GM12878 (cell line): ENCODE measurements around the gene SUN5. TPM values are rescaled to one million over a fixed set of nuclear protein-coding genes. Genes with fewer than 3 reads are reported as not detected.

Experiments
- ATAC-seq: fragments of 200-7000 bp; cut with Tn5 transposase; 3 replicates; pipeline ENCODE4 v1.9.1; 2020; ENCODE audit warnings: mild to moderate bottlenecking, moderate library complexity
- BruUV-seq: library from RNA; stranded (reverse); fragments of 400-500 nt; replicated peaks from 2 replicates; lab custom pipeline; 2021; lab: Mats Ljungman, UMichigan
- CTCF ChIA-PET: fragments of 300-600 bp; sonication (Branson Sonifier 250); formaldehyde crosslinking; extraction: SDS; loops from one replicate; lab custom pipeline; 2021; ENCODE audit warnings: inconsistent platforms; lab: Yijun Ruan, JAX
- POLR2A ChIA-PET: fragments of 350-600 bp; formaldehyde crosslinking; extraction: SDS; loops from one replicate; lab custom pipeline; 2021; ENCODE audit warnings: inconsistent platforms; lab: Charles Lee
- RAD21 ChIA-PET: fragments of 300-600 bp; sonication (Branson Sonifier 250); formaldehyde crosslinking; loops from one replicate; lab custom pipeline; 2023; ENCODE audit warnings: antibody characterized with exemption; ENCODE audit not compliant: unreplicated experiment; lab: Charles Lee
- SMC1A ChIA-PET: fragments of 300-600 bp; sonication (Branson Sonifier 250); formaldehyde crosslinking; loops from one replicate; lab custom pipeline; 2023; ENCODE audit not compliant: unreplicated experiment, uncharacterized antibody; lab: Charles Lee
- DNase-seq: peaks from one replicate; pipeline ENCODE4 v3.0.0-alpha.2; 2011; ENCODE audit warnings: low read depth, low spot score
- FAIRE-seq: peaks from 3 replicates; lab custom pipeline; 2011; peaks lifted over from hg19 to GRCh38; lab: Jason Lieb, UNC
- H2AFZ ChIP-seq: 2 replicates; pipeline ENCODE4 v1.6.0; 2011; ENCODE audit warnings: low read depth, low read length, control low read depth; ENCODE audit not compliant: control insufficient read depth
- H3K27ac ChIP-seq: 2 replicates; pipeline ENCODE4 v1.5.1; 2011; ENCODE audit warnings: control low read depth; ENCODE audit not compliant: control insufficient read depth, insufficient read depth
- H3K27me3 ChIP-seq, 2 experiments: replicated peaks in 1 of 2; 2 replicates each; pipeline versions ENCODE4 v1.6.0 to v1.6.1; 2011; ENCODE audit warnings: low read length in 1 of 2; ENCODE audit not compliant: control insufficient read depth in 2 of 2, insufficient read depth in 2 of 2
- H3K36me3 ChIP-seq, 2 experiments: 2 replicates each; pipeline ENCODE4 v1.5.1; 2011; ENCODE audit warnings: low read length in 1 of 2; ENCODE audit not compliant: control insufficient read depth in 2 of 2, insufficient read depth in 2 of 2
- H3K4me1 ChIP-seq: 2 replicates; pipeline ENCODE4 v1.6.1; 2011; ENCODE audit warnings: mild to moderate bottlenecking, low read length, moderate library complexity, mixed read lengths; ENCODE audit not compliant: control insufficient read depth, insufficient read depth
- H3K4me2 ChIP-seq: 2 replicates; pipeline ENCODE4 v1.6.0; 2011; ENCODE audit warnings: control low read depth; ENCODE audit not compliant: control insufficient read depth, insufficient read depth
- H3K4me3 ChIP-seq: fragments of 200-600 bp; sonication (generic); 2 replicates; pipeline ENCODE4 v1.5.1; 2016
- H3K79me2 ChIP-seq: 2 replicates; pipeline ENCODE4 v1.6.0; 2011; ENCODE audit warnings: low read length; ENCODE audit not compliant: control insufficient read depth, insufficient read depth
- H3K9ac ChIP-seq: 2 replicates; pipeline ENCODE4 v1.8.0; 2011; ENCODE audit warnings: low read length, control low read depth, mixed read lengths; ENCODE audit not compliant: control insufficient read depth, insufficient read depth
- H3K9me3 ChIP-seq: replicated peaks from 3 replicates; pipeline ENCODE4 v1.5.1; 2011; ENCODE audit warnings: mild to moderate bottlenecking, low read length; ENCODE audit not compliant: control insufficient read depth, insufficient read depth
- H4K20me1 ChIP-seq: 2 replicates; pipeline ENCODE4 v1.6.0; 2011; ENCODE audit not compliant: control insufficient read depth, insufficient read depth
- BCLAF1 ChIP-seq: fragments of 450-650 bp; IDR thresholded peaks from 2 replicates; pipeline ENCODE4 v1.6.1; 2017; ENCODE audit warnings: antibody characterized with exemption, mild to moderate bottlenecking, moderate library complexity
- BHLHE40 ChIP-seq, 2 experiments: fragments of 450-650 bp in 1 of 2; IDR thresholded peaks; 2 replicates each; pipeline ENCODE4 v1.6.1; 2011 to 2017; ENCODE audit warnings: low read depth in 2 of 2, borderline replicate concordance in 1 of 2, improper control_type of control experiment in 1 of 2, low read length in 1 of 2, mild to moderate bottlenecking in 1 of 2
- CHD1 ChIP-seq: IDR thresholded peaks from 2 replicates; pipeline ENCODE4 v1.6.1; 2012; ENCODE audit warnings: low read depth, low read length, improper control_type of control experiment
- ESRRA ChIP-seq: IDR thresholded peaks from 2 replicates; pipeline ENCODE4 v1.6.1; 2012; ENCODE audit warnings: mild to moderate bottlenecking, low read length, improper control_type of control experiment
- EZH2 ChIP-seq: IDR thresholded peaks from 2 replicates; pipeline ENCODE4 v1.6.1; 2012; ENCODE audit warnings: low read depth, mild to moderate bottlenecking, control low read depth, inconsistent platforms, low read length, borderline replicate concordance; ENCODE audit not compliant: control insufficient read depth
- GABPA ChIP-seq: IDR thresholded peaks from 2 replicates; pipeline ENCODE4 v1.6.1; 2014; ENCODE audit warnings: antibody characterized with exemption, low read depth, mild to moderate bottlenecking, inconsistent platforms
- MYB ChIP-seq: fragments of 150-350 bp; IDR thresholded peaks from 2 replicates; pipeline ENCODE4 v1.6.1; 2014; ENCODE audit warnings: mild to moderate bottlenecking, low read depth, low read length, borderline replicate concordance
- RBBP5 ChIP-seq: fragments of 200-600 bp; sonication (generic); conservative IDR thresholded peaks from 2 replicates; pipeline ENCODE4 v1.6.1; 2016
- RFX5 ChIP-seq: IDR thresholded peaks from 2 replicates; pipeline ENCODE4 v1.6.1; 2011; ENCODE audit warnings: low read depth, low read length, improper control_type of control experiment
- SIX5 ChIP-seq: IDR thresholded peaks from 2 replicates; pipeline ENCODE4 v1.6.1; 2011; ENCODE audit warnings: mild to moderate bottlenecking, low read depth, low read length, moderate library complexity; ENCODE audit not compliant: severe bottlenecking
- SREBF2 ChIP-seq: IDR thresholded peaks from 2 replicates; pipeline ENCODE4 v1.6.1; 2012; ENCODE audit warnings: mild to moderate bottlenecking, low read length
- TAF1 ChIP-seq: IDR thresholded peaks from 2 replicates; pipeline ENCODE4 v1.6.1; 2011; ENCODE audit warnings: mild to moderate bottlenecking, low read depth, low read length, borderline replicate concordance
- USF1 ChIP-seq: IDR thresholded peaks from 2 replicates; pipeline ENCODE4 v1.6.1; 2011; ENCODE audit warnings: borderline replicate concordance, low read depth, mild to moderate bottlenecking, moderate library complexity, mixed read lengths, low read length; ENCODE audit not compliant: insufficient read depth; ENCODE audit errors: extremely low read length
- ZNF207 ChIP-seq: fragments of 450-650 bp; IDR thresholded peaks from 2 replicates; pipeline ENCODE4 v1.6.1; 2014; ENCODE audit warnings: antibody characterized with exemption, mild to moderate bottlenecking, borderline replicate concordance
- ZZZ3 ChIP-seq: IDR thresholded peaks from 2 replicates; pipeline ENCODE4 v1.6.1; 2011; ENCODE audit warnings: low read depth; ENCODE audit not compliant: control insufficient read depth, insufficient read length
- WGBS: methylation state at CpG from one replicate; pipeline ENCODE4 v1.1.6; 2016; ENCODE audit warnings: low lambda C conversion rate; ENCODE audit not compliant: insufficient replicate concordance, insufficient coverage; ENCODE audit errors: missing lambda C conversion rate; 5-methylcytosine and 5-hydroxymethylcytosine counted together
- in situ Hi-C: fragments of 300-500 bp; cut with MboI; formaldehyde crosslinking; loops from 9 replicates; pipeline ENCODE4 v1.14.3; 2018; ENCODE audit warnings: mixed read lengths
- intact Hi-C: fragments of 100-400 bp; cut with micrococcal nuclease; formaldehyde crosslinking; loops from one replicate; pipeline ENCODE4 v1.14.2; 2022; ENCODE audit not compliant: unreplicated experiment
- polyA plus RNA-seq, 11 experiments: library from polyadenylated mRNA; depleted of rRNA in 4 of 11; unstranded in 6 of 11; stranded (reverse) in 5 of 11; fragments of >200 nt; fragmentation: Nextera tagmentation in 4 of 11; fragmentation: Illumina TruSeq in 1 of 11; extraction: Ambion mirVana in 4 of 11; extraction: Trizol in 1 of 11; gene quantifications; 1 replicate in 1 of 11; 2 replicates in 10 of 11; pipeline versions ENCODE4 v1.2.1 to v1.2.3, GENCODE V29; 2011 to 2016; ENCODE audit warnings: inconsistent platforms in 2 of 11, missing spikeins in 2 of 11, low read depth in 1 of 11
- total RNA-seq, 4 experiments: library from RNA; depleted of rRNA in 3 of 4; stranded (reverse); fragments of >200 nt in 3 of 4; fragmentation: Illumina TruSeq in 1 of 4; extraction: Trizol in 1 of 4; gene quantifications; 2 replicates each; pipeline versions ENCODE4 v1.2.1 to v1.2.3, GENCODE V29; 2013 to 2021

Gene SUN5
- total and polyA plus RNA-seq, 10 of the 15 experiments (the other 5 are each of a cell fraction or from before 2014, with no cell fraction given), result not detected

- no peak for ATAC-seq
- no peak overlapping the region for H3K4me2 ChIP-seq
- no peaks in the 10 kb centered on the region for H3K9me3 ChIP-seq
- H3K79me2 ChIP-seq, result no peaks in the 10 kb centered on the region
- ChIA-PET RAD21 (no interaction called here), SMC1A (no interaction called here), CTCF (no interaction called here), POLR2A (no interaction called here)
- no peaks in the 10 kb centered on the region for H3K27me3 ChIP-seq
- H3K9ac ChIP-seq, result no peak overlapping the region
- no peak overlapping the region for H3K4me3 ChIP-seq
- no peak for FAIRE-seq
- no peak overlapping the region for H3K27ac ChIP-seq
- DNase-seq, result no peak
- H2AFZ ChIP-seq, result no peak overlapping the region
- no TSS peak for BruUV-seq
- H4K20me1 ChIP-seq, result no peaks in the 10 kb centered on the region
- H3K36me3 ChIP-seq, result no peaks in the 10 kb centered on the region
- H3K4me1 ChIP-seq, result peaks cover 10% of the 10 kb centered on the region
- intact Hi-C loops, result no loop called here
- WGBS, result 62% methylated on average over 6 of the region's 6 CpGs
- in situ Hi-C loops, result no loop called here
- TF ChIP-seq SREBF2 (no peak), CHD1 (no peak), ESRRA (no peak), EZH2 (no peak), SIX5 (no peak)
Measured at GRCh38 chr20:32964575-32964974, 39.7 kb downstream of the SUN5 start.

- H3K27me3 ChIP-seq, result no peaks in the 10 kb centered on the region
- H3K9me3 ChIP-seq, result no peaks in the 10 kb centered on the region; the same call in 2 of the 3 replicates
- H3K36me3 ChIP-seq, result no peaks in the 10 kb centered on the region
- BruUV-seq, result no TSS peak
- ATAC-seq (no peak), DNase-seq (no peak), FAIRE-seq (no peak)
- peaks cover 10% of the 10 kb centered on the region for H3K4me1 ChIP-seq
- in situ Hi-C loops, result no loop called here
- no peaks in the 10 kb centered on the region for H3K79me2 ChIP-seq
- ChIA-PET POLR2A (no interaction called here), SMC1A (no interaction called here), RAD21 (no interaction called here), CTCF (interaction anchor here (1.0 kb wide), 1 partner anchor 18 kb away, joined by 3 read pairs; no protein-coding TSS in a partner anchor)
- intact Hi-C loops, result no loop called here
- no peak overlapping the region for H3K4me2 ChIP-seq
- no peaks in the 10 kb centered on the region for H4K20me1 ChIP-seq
- H3K9ac ChIP-seq, result no peak overlapping the region
- H3K27ac ChIP-seq, result no peak overlapping the region
- H3K4me3 ChIP-seq, result no peak overlapping the region
- H2AFZ ChIP-seq, result no peak overlapping the region
- 48% methylated on average over 5 of the region's 5 CpGs for WGBS
- no peak for TF ChIP-seq BCLAF1
- no peak for TF ChIP-seq ZNF207
- no peak for TF ChIP-seq RBBP5
- no peak for TF ChIP-seq BHLHE40 (IDR thresholded peaks at IDR 0.05; ENCODE audit: borderline replicate concordance in 1 of 2, low read depth in 2 of 2, low read length in 1 of 2)
- no peak for TF ChIP-seq GABPA
- no peak for TF ChIP-seq ZZZ3
- TF ChIP-seq MYB, result no peak
- TF ChIP-seq USF1, result no peak
- TF ChIP-seq TAF1, result no peak
- no peak for TF ChIP-seq RFX5
- TF ChIP-seq ESRRA, result no peak
Measured at GRCh38 chr20:32963176-32963575, 41.1 kb downstream of the SUN5 start.
